ENCODE measurements around the gene COG1.
A peak's percentile ranks its signal among the peaks of the same experiment; 100 is the strongest.
"Not testable (repeated sequence)": the region's sequence is repeated elsewhere in the genome, so short reads cannot be mapped to it uniquely, and the experiment has no call there.

COG1 gene, protein sequence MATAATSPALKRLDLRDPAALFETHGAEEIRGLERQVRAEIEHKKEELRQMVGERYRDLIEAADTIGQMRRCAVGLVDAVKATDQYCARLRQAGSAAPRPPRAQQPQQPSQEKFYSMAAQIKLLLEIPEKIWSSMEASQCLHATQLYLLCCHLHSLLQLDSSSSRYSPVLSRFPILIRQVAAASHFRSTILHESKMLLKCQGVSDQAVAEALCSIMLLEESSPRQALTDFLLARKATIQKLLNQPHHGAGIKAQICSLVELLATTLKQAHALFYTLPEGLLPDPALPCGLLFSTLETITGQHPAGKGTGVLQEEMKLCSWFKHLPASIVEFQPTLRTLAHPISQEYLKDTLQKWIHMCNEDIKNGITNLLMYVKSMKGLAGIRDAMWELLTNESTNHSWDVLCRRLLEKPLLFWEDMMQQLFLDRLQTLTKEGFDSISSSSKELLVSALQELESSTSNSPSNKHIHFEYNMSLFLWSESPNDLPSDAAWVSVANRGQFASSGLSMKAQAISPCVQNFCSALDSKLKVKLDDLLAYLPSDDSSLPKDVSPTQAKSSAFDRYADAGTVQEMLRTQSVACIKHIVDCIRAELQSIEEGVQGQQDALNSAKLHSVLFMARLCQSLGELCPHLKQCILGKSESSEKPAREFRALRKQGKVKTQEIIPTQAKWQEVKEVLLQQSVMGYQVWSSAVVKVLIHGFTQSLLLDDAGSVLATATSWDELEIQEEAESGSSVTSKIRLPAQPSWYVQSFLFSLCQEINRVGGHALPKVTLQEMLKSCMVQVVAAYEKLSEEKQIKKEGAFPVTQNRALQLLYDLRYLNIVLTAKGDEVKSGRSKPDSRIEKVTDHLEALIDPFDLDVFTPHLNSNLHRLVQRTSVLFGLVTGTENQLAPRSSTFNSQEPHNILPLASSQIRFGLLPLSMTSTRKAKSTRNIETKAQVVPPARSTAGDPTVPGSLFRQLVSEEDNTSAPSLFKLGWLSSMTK

GRCh38 chr17:73192894-73193701 is at the start of gene COG1:
Gene COG1, plus strand, starts transcription at chr17:73193055. Its CDS starts 15 bp downstream, at chr17:73193070.
- peak; percentile 67 to 72 for DNase-seq

GRCh38 chr17:73144209-73144608 is 48.6 kb upstream of the COG1 start:
- DNase-seq = not testable (repeated sequence)

DNA sequence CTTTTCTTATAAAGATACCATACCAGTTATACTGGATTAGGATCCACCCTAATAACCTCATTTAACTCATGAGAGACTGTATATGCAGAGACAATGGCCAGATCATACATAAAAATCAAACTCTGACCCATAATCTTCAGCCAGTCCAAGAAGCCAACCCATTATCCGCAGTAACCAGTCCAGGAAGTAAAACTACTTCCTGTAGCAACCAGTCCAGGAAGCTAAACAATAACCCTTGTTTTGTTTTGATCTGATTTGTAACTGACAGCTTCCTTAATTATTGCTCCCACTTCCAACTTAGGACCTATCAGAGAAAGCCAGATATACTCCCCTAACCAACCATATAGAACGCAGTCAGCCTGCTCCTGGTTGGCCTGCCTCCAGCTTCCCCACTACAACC is 47.2 kb upstream of the COG1 start:
- no peak for DNase-seq

DNA sequence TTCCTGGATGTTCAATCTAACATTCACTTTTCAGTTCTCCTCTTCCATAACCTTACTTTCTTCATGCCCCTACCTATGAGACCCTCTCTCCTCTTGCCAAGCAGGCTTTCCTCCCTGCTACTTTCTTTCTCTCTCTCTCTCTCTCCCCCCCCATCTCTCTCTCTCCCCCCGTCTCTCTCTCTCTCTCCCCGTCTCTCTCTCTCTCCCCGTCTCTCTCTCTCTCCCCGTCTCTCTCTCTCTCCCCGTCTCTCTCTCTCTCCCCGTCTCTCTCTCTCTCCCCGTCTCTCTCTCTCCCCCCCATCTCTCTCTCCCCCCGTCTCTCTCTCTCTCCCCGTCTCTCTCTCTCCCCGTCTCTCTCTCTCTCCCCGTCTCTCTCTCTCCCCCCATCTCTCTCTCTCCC is 45.1 kb upstream of the COG1 start:
- DNase-seq = not testable (repeated sequence)

- no peak for DNase-seq
Observed at GRCh38 chr17:73148540-73149334, 44.1 kb upstream of the COG1 start.

- DNase-seq = not testable (repeated sequence)
Observed at GRCh38 chr17:73150622-73151300, 42.1 kb upstream of the COG1 start.

- DNase-seq = no peak
Observed at GRCh38 chr17:73151916-73152632, 40.8 kb upstream of the COG1 start.

DNA sequence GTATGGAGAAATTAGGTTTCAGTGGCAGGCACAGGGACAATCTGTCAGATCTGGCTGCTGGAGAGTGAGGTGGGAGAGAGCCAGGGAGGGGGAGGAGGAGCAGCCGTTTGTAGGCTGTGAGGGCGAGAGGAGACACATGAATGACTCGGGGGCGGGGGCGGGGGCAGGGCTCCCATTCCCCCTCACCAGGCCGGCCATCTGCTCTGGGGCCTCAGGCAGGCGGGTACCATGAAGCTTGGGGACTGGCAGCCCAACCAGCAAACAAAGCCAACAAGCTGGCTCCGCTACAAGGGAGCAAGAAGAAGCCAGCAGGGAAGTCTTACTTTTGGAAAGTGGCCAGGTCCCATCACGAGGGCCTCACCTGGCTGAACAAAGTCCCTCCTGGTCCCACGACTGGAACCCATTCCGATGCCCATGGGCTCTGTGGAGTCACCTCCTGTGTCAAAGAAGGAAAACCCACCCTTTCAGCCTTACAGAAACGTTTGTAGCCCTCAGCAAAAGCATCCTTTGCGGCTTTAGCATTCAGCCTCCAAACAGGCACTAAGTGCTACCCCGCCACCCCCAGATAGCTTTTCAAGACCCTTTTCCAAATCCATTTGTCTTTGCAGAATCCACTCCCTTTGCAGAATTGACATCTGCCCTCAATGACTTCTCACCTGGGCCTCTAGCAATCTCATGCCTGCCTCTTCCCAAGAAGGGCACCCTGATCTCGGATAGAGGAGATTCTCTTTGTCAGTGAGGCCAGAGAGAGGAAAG is 37.3 kb upstream of the COG1 start:
- peak in 1 of 2 donors; percentile 36 for DNase-seq

DNA sequence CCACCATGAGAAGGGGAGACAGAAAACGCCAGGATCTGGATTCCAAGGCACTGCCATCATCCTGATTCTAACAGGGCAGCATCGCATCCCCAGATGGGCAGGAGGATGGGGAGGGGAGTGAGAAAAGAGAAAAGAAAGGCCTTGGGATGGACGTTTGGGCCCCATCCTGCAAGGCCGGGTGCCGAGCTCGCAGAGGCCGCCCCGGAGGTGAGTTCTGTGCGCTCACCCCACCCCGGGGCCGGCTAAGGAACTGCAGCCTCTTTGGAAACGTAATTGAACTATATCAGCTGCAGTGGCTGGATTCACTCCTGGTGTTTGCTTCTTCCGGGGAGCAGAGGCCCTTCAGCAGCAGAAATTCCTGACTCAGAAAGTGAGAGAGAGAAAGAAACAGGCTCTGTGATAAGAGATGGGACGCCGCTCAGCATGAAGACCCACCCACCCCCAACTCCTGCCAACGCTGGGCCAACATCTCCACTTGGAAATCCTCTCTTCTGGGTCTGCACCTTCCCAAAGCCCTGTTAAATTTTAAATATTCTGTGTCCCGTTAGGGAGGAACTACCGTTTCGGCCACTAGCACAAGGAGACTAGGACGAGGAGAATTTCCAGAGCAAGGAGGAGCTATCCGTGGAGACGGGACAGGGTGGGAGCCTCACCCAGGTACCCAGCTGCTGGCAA is 36.6 kb upstream of the COG1 start:
- DNase-seq = peak; percentile 42 to 64

DNA sequence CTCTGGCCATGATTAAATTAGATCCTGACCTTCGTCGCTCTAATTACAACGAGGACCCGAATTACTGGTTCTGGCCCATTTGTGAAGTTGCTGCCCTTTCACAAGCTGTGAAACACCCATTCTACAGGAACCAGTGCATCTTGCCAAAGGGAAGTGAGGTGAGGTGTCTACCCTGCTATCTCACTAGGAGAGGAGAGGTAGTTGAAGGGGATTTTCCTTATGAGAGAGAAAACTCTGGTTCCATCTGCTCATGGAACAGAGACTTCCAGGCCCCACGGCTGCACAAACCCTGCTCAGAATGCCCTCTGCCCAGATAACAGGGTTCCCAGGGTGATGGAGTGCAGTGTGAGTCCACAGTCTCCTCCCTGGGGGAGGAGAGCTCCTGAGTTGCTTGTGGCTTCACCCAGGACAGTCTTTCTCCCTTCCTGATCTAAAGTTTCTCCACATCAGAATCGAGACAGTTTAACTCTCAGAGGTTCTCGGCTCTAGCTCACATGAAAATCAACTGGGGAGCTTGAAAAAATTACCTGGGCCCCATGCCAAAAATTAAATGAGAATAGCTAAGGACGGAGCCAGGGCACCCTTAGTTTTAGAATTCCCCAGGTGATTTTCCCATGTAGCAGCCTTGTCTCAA is 35.9 kb upstream of the COG1 start:
- DNase-seq = no peak

DNA sequence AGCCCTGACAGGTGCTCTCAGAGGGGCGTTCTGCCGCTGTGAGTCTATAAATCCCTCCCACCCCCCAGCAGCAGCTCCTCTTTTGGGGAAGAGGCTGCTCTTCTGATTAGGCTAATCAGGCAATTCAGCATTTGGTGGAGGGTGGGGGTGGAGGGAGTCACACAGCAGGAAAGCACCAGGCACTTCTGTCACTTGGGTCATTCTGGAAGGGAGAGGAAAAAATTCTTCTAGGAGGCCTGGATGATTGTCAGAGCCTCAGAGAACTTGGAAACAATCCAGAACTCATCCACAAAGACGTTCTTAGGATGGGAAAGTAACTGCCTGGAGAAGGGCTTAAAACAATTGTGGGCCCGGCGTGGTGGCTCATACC is 35.3 kb upstream of the COG1 start:
- DNase-seq = no peak

DNA sequence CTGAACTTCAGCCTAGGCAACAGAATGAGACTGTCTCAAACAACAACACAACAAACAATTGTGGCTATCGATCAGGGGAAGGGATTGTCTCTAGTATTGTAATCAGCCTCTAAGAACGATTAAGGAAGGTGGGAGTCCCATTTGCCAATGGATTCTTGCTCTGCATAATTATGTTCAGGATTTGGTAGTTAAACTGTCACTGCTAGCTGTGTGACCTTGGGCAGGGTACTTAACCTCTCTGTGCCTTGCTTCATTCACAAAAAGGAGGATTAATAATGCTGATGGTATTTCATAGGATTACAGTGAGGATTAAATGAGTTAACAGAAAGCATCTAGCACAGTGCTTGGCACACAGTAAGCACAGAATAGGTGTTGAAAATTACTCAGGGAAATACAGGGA is 34.7 kb upstream of the COG1 start:
- DNase-seq = no peak

GRCh38 chr17:73160980-73161630 is 31.8 kb upstream of the COG1 start:
- no peak for DNase-seq

DNA sequence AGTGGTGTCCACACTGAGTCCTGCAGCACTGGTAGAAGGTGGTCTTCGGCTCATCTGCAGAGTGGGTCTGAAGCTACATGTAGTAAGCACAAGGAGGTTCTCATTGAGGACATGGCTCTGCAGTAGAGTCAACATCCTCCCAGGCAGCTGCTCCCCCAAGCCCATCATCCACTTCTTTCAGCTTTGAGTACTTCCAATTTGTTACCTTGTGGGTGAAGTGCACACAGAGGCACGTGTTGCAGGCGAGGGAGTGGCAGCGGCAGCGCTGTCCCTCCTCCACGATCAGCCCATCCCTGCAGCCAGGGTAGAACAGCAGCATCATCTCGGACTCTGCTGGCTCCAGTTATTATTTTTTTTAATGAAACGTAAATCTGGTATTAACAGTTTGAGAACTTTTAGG is 29.8 kb upstream of the COG1 start:
- no peak for DNase-seq

- DNase-seq = no peak
Observed at GRCh38 chr17:73165616-73166404, 27.0 kb upstream of the COG1 start.

GRCh38 chr17:73166731-73167581 is 25.9 kb upstream of the COG1 start:
- no peak for DNase-seq

Data from hippocampal formation (tissue), 2 donors.